ENCODE data around the gene TFF2. TPM values are rescaled to one million over a fixed set of nuclear protein-coding genes. Genes with fewer than 3 reads are reported as not detected.

Gene TFF2
- total RNA-seq, result not detected in 2 replicates

GRCh38 chr21:42350927-42351426, at the start of gene TFF2:
Gene TFF2, minus strand, starts transcription at chr21:42350994. Its CDS starts 37 bp downstream, at chr21:42350957.

GRCh38 chr21:42395905-42396651, 45.3 kb upstream of the TFF2 start, which contains the start of gene TMPRSS3:
Gene TMPRSS3, minus strand, starts transcription at chr21:42396052. Its CDS starts 635 bp downstream, at chr21:42395417.

GRCh38 chr21:42366292-42367010, 15.7 kb upstream of the TFF2 start, which contains the start of gene TFF1:
Gene TFF1, minus strand, starts transcription at chr21:42366535. Its CDS starts 40 bp downstream, at chr21:42366495.

GRCh38 chr21:42315296-42315891, 35.4 kb downstream of the TFF2 start, which contains the start of gene TFF3:
Gene TFF3, minus strand, starts transcription at chr21:42315409. Its CDS starts 35 bp downstream, at chr21:42315374.

Other genes starting within 250 kb of the TFF2 start
- gene ABCG1, start 131.9 kb downstream of the TFF2 start, total RNA-seq, result 8.7 and 9.7 TPM in 2 replicates
- 1.3 and 9.6 TPM in 2 replicates for gene TFF3, start 35.6 kb downstream of the TFF2 start, total RNA-seq
- not detected in 2 replicates for gene TFF1, start 15.5 kb upstream of the TFF2 start, total RNA-seq
- 0.09 TPM in 1 of 2 replicates, not detected in the other for gene TMPRSS3, start 45.1 kb upstream of the TFF2 start, total RNA-seq
- not detected in 2 replicates for gene UBASH3A, start 52.9 kb upstream of the TFF2 start, total RNA-seq
- gene RSPH1, start 145.2 kb upstream of the TFF2 start, total RNA-seq, result 0.23 and 0.42 TPM in 2 replicates
- 9.8 and 18.8 TPM in 2 replicates for gene SLC37A1, start 162.9 kb upstream of the TFF2 start, total RNA-seq

Measured in airway epithelial cell (primary cell).